ENCODE data around the gene LRP1B. TPM values are rescaled to one million over a fixed set of nuclear protein-coding genes. Genes with fewer than 3 reads are reported as not detected.

The LRP1B gene
- total RNA-seq, 1 experiment from 2014 or later: 0.52 TPM

DNA sequence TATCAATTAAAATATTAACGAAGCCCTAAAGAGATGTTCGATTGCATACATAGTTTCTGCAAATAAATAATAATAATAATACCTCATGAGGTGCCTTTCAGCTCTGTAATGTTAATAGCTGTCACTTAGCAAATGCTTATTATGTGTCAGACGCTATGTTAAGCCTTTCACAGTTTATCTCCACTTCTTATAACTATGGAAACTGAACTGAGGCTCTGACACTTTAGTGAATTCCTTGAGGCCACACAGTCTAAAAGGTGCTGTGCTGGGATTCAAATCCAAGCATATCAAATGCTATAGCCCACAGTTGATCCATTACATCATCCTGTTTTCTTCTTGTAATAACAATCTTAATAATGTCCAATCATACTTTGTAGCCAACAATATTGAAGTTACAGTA is 1779.1 kb downstream of the LRP1B start:
- DNase-seq (ENCODE audit: low spot score): no peak
- no peak overlapping the region for H3K27ac Mint-ChIP-seq
- H3K9me3 Mint-ChIP-seq: no peaks in the 10 kb centered on the region
- no peaks in the 10 kb centered on the region for H3K36me3 Mint-ChIP-seq
- CTCF ChIA-PET: no interaction called here
- POLR2A ChIA-PET: no interaction called here
- no peaks in the 10 kb centered on the region for H3K27me3 Mint-ChIP-seq (ENCODE audit: low read depth)
- no peak overlapping the region for H3K4me3 Mint-ChIP-seq
- ATAC-seq: no peak
- H3K4me1 Mint-ChIP-seq: peaks cover 36% of the 10 kb centered on the region
- TF ChIP-seq, protein P1, sequence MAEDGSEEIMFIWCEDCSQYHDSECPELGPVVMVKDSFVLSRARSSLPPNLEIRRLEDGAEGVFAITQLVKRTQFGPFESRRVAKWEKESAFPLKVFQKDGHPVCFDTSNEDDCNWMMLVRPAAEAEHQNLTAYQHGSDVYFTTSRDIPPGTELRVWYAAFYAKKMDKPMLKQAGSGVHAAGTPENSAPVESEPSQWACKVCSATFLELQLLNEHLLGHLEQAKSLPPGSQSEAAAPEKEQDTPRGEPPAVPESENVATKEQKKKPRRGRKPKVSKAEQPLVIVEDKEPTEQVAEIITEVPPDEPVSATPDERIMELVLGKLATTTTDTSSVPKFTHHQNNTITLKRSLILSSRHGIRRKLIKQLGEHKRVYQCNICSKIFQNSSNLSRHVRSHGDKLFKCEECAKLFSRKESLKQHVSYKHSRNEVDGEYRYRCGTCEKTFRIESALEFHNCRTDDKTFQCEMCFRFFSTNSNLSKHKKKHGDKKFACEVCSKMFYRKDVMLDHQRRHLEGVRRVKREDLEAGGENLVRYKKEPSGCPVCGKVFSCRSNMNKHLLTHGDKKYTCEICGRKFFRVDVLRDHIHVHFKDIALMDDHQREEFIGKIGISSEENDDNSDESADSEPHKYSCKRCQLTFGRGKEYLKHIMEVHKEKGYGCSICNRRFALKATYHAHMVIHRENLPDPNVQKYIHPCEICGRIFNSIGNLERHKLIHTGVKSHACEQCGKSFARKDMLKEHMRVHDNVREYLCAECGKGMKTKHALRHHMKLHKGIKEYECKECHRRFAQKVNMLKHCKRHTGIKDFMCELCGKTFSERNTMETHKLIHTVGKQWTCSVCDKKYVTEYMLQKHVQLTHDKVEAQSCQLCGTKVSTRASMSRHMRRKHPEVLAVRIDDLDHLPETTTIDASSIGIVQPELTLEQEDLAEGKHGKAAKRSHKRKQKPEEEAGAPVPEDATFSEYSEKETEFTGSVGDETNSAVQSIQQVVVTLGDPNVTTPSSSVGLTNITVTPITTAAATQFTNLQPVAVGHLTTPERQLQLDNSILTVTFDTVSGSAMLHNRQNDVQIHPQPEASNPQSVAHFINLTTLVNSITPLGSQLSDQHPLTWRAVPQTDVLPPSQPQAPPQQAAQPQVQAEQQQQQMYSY (CRISPR knock-in tag; IDR thresholded peaks at IDR 0.05): no peak
- TF ChIP-seq HMGA2 (CRISPR knock-in tag; IDR thresholded peaks at IDR 0.05) (no peak), ESRRA (CRISPR knock-in tag; IDR thresholded peaks at IDR 0.05; ENCODE audit: borderline replicate concordance) (no peak)
- TF ChIP-seq, protein P2, sequence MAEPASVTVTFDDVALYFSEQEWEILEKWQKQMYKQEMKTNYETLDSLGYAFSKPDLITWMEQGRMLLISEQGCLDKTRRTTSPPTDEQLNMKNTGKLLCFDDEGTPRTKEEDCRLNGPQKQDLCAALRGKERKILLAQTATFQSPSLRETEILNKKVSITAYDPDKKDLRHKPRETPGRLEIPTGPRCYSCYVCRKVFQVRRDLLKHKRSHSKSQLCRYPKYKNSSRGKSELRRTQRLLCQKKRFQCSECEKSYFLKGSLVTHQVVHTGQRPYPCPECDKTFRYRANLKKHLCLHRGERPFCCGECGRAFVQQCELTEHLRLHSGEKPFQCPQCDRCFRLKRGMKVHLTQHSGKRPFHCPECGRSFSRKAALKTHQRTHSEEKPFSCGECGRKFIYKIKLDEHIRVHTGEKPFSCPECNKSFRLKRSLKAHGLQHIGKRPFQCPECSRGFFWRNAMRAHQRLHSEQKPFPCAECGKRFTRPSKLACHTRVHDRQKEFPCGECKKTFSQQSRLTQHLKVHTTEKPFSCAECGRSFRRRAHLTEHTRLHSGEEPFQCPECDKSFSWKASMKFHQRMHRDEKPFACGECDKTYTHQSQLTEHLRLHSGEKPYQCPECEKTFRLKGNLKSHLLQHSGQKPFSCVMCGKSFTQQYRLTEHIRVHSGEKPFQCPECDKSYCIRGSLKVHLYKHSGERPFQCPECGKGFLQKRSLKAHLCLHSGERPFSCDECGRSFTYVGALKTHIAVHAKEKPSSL (CRISPR knock-in tag; conservative IDR thresholded peaks at IDR 0.05): no peak

DNA sequence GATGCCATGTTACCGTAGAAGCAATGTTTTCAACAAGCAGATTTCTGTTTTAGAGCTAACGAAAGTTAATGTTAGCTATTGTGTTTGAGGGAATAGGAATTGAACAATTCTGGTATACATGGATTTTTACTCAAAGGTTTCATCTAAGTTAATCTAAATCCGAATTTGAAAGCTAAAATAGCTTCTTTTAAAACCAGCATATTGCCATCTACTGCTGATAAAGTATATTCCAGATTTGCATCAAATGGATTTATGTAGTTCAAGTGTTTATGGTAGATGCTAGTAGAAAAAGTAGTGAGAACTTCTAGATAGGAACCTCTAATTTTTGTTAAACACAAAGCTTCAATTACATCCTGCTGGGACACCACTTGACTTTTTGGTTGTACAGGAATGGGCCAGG is 1781.1 kb downstream of the LRP1B start:
- Mint-ChIP-seq H3K36me3 (no peaks in the 10 kb centered on the region), H3K4me3 (no peak overlapping the region), H3K27ac (no peak overlapping the region), H3K9me3 (no peaks in the 10 kb centered on the region), H3K27me3 (ENCODE audit: low read depth) (no peaks in the 10 kb centered on the region), H3K4me1 (peaks cover 20% of the 10 kb centered on the region)
- POLR2A ChIA-PET: no interaction called here
- DNase-seq (ENCODE audit: low spot score) (no peak), ATAC-seq (no peak)
- CTCF ChIA-PET: no interaction called here
- no peak for TF ChIP-seq ESRRA (CRISPR knock-in tag; IDR thresholded peaks at IDR 0.05; ENCODE audit: borderline replicate concordance)
- TF ChIP-seq, protein P3, sequence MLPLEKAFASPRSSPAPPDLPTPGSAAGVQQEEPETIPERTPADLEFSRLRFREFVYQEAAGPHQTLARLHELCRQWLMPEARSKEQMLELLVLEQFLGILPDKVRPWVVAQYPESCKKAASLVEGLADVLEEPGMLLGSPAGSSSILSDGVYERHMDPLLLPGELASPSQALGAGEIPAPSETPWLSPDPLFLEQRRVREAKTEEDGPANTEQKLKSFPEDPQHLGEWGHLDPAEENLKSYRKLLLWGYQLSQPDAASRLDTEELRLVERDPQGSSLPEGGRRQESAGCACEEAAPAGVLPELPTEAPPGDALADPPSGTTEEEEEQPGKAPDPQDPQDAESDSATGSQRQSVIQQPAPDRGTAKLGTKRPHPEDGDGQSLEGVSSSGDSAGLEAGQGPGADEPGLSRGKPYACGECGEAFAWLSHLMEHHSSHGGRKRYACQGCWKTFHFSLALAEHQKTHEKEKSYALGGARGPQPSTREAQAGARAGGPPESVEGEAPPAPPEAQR (CRISPR knock-in tag; IDR thresholded peaks at IDR 0.05): no peak
- no peak for TF ChIP-seq GTF2I (CRISPR knock-in tag; conservative IDR thresholded peaks at IDR 0.05)
- no peak for TF ChIP-seq SMAD4 (CRISPR knock-in tag; IDR thresholded peaks at IDR 0.05)
- no peak for TF ChIP-seq TEAD4 (CRISPR knock-in tag; IDR thresholded peaks at IDR 0.05)
- TF ChIP-seq SP1 (CRISPR knock-in tag; conservative IDR thresholded peaks at IDR 0.05): no peak
- no peak for TF ChIP-seq OVOL2 (CRISPR knock-in tag; IDR thresholded peaks at IDR 0.05; ENCODE audit: borderline replicate concordance)
- TF ChIP-seq, protein P4, sequence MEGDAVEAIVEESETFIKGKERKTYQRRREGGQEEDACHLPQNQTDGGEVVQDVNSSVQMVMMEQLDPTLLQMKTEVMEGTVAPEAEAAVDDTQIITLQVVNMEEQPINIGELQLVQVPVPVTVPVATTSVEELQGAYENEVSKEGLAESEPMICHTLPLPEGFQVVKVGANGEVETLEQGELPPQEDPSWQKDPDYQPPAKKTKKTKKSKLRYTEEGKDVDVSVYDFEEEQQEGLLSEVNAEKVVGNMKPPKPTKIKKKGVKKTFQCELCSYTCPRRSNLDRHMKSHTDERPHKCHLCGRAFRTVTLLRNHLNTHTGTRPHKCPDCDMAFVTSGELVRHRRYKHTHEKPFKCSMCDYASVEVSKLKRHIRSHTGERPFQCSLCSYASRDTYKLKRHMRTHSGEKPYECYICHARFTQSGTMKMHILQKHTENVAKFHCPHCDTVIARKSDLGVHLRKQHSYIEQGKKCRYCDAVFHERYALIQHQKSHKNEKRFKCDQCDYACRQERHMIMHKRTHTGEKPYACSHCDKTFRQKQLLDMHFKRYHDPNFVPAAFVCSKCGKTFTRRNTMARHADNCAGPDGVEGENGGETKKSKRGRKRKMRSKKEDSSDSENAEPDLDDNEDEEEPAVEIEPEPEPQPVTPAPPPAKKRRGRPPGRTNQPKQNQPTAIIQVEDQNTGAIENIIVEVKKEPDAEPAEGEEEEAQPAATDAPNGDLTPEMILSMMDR (IDR thresholded peaks at IDR 0.05): no peak
- no peak for TF ChIP-seq GRHL2 (CRISPR knock-in tag; IDR thresholded peaks at IDR 0.05; ENCODE audit: insufficient replicate concordance, severe bottlenecking)
- TF ChIP-seq, protein P5, sequence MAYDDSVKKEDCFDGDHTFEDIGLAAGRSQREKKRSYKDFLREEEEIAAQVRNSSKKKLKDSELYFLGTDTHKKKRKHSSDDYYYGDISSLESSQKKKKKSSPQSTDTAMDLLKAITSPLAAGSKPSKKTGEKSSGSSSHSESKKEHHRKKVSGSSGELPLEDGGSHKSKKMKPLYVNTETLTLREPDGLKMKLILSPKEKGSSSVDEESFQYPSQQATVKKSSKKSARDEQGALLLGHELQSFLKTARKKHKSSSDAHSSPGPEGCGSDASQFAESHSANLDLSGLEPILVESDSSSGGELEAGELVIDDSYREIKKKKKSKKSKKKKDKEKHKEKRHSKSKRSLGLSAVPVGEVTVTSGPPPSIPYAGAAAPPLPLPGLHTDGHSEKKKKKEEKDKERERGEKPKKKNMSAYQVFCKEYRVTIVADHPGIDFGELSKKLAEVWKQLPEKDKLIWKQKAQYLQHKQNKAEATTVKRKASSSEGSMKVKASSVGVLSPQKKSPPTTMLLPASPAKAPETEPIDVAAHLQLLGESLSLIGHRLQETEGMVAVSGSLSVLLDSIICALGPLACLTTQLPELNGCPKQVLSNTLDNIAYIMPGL (CRISPR knock-in tag; IDR thresholded peaks at IDR 0.05): no peak
- TF ChIP-seq, protein P6, sequence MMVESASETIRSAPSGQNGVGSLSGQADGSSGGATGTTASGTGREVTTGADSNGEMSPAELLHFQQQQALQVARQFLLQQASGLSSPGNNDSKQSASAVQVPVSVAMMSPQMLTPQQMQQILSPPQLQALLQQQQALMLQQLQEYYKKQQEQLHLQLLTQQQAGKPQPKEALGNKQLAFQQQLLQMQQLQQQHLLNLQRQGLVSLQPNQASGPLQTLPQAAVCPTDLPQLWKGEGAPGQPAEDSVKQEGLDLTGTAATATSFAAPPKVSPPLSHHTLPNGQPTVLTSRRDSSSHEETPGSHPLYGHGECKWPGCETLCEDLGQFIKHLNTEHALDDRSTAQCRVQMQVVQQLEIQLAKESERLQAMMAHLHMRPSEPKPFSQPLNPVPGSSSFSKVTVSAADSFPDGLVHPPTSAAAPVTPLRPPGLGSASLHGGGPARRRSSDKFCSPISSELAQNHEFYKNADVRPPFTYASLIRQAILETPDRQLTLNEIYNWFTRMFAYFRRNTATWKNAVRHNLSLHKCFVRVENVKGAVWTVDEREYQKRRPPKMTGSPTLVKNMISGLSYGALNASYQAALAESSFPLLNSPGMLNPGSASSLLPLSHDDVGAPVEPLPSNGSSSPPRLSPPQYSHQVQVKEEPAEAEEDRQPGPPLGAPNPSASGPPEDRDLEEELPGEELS (CRISPR knock-in tag; IDR thresholded peaks at IDR 0.05): no peak
- TF ChIP-seq, protein P7, sequence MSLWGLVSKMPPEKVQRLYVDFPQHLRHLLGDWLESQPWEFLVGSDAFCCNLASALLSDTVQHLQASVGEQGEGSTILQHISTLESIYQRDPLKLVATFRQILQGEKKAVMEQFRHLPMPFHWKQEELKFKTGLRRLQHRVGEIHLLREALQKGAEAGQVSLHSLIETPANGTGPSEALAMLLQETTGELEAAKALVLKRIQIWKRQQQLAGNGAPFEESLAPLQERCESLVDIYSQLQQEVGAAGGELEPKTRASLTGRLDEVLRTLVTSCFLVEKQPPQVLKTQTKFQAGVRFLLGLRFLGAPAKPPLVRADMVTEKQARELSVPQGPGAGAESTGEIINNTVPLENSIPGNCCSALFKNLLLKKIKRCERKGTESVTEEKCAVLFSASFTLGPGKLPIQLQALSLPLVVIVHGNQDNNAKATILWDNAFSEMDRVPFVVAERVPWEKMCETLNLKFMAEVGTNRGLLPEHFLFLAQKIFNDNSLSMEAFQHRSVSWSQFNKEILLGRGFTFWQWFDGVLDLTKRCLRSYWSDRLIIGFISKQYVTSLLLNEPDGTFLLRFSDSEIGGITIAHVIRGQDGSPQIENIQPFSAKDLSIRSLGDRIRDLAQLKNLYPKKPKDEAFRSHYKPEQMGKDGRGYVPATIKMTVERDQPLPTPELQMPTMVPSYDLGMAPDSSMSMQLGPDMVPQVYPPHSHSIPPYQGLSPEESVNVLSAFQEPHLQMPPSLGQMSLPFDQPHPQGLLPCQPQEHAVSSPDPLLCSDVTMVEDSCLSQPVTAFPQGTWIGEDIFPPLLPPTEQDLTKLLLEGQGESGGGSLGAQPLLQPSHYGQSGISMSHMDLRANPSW (CRISPR knock-in tag; conservative IDR thresholded peaks at IDR 0.05; ENCODE audit: low read depth): no peak
- no peak for TF ChIP-seq ZBTB21 (CRISPR knock-in tag; IDR thresholded peaks at IDR 0.05; ENCODE audit: borderline replicate concordance)

Data from WTC11 (cell line).